ENCODE data around the gene KREMEN1.

The KREMEN1 gene

GRCh38 chr22:29049655-29050263 is 23.1 kb upstream of the KREMEN1 start:
- DNase-seq, result peak; percentile 19

- DNase-seq, result no peak
These were observed 22.4 kb upstream of the KREMEN1 start for GRCh38 chr22:29050457-29050856.

- no peak for DNase-seq
These were observed 19.7 kb upstream of the KREMEN1 start for GRCh38 chr22:29053048-29053702.

- no peak for DNase-seq
These were observed 18.5 kb upstream of the KREMEN1 start for GRCh38 chr22:29054251-29054767.

- no peak for DNase-seq
These were observed 17.5 kb upstream of the KREMEN1 start for GRCh38 chr22:29055192-29055830.

- DNase-seq, result no peak
These were observed 16.4 kb upstream of the KREMEN1 start for GRCh38 chr22:29056472-29056871.

- DNase-seq, result no peak
These were observed 12.5 kb upstream of the KREMEN1 start for GRCh38 chr22:29060251-29060869.

- DNase-seq, result no peak
These were observed 11.9 kb upstream of the KREMEN1 start for GRCh38 chr22:29060931-29061330.

- DNase-seq, result no peak
These were observed 11.1 kb upstream of the KREMEN1 start, which contains the start of gene C22orf31 for GRCh38 chr22:29061773-29062172. C22orf31 (minus strand) TSS chr22:29061831; CDS start chr22:29061792, 39 bp downstream.

GRCh38 chr22:29062286-29062821 is 10.5 kb upstream of the KREMEN1 start:
- no peak for DNase-seq

- no peak for DNase-seq
These were observed 7.2 kb upstream of the KREMEN1 start for GRCh38 chr22:29065468-29066190.

- no peak for DNase-seq
These were observed 3.4 kb upstream of the KREMEN1 start for GRCh38 chr22:29069463-29069862.

GRCh38 chr22:29070490-29070889 is 2.3 kb upstream of the KREMEN1 start:
- no peak for DNase-seq

- DNase-seq, result no peak
These were observed 1.4 kb upstream of the KREMEN1 start for GRCh38 chr22:29071261-29072045.

GRCh38 chr22:29072193-29072978 is 449 bp upstream of the KREMEN1 start:
- DNase-seq, result peak; percentile 78

- no peak for DNase-seq
These were observed 912 bp downstream of the KREMEN1 start for GRCh38 chr22:29073618-29074275.

- no peak for DNase-seq
These were observed 1.5 kb downstream of the KREMEN1 start for GRCh38 chr22:29074276-29074772.

GRCh38 chr22:29078036-29078868 is 5.4 kb downstream of the KREMEN1 start:
- DNase-seq, result no peak

GRCh38 chr22:29078869-29079207 is 6.0 kb downstream of the KREMEN1 start:
- no peak for DNase-seq

All from NCI-H2029 (cell line).